ENCODE data around the gene TSEN34. TPM values are rescaled to one million over a fixed set of nuclear protein-coding genes. Genes with fewer than 3 reads are reported as not detected.
"Not testable (repeated sequence)": the region's sequence is repeated elsewhere in the genome, so short reads cannot be mapped to it uniquely, and the experiment has no call there.

Gene TSEN34
- total RNA-seq, 1 donor from 2014 or later, result 43.9 TPM

DNA sequence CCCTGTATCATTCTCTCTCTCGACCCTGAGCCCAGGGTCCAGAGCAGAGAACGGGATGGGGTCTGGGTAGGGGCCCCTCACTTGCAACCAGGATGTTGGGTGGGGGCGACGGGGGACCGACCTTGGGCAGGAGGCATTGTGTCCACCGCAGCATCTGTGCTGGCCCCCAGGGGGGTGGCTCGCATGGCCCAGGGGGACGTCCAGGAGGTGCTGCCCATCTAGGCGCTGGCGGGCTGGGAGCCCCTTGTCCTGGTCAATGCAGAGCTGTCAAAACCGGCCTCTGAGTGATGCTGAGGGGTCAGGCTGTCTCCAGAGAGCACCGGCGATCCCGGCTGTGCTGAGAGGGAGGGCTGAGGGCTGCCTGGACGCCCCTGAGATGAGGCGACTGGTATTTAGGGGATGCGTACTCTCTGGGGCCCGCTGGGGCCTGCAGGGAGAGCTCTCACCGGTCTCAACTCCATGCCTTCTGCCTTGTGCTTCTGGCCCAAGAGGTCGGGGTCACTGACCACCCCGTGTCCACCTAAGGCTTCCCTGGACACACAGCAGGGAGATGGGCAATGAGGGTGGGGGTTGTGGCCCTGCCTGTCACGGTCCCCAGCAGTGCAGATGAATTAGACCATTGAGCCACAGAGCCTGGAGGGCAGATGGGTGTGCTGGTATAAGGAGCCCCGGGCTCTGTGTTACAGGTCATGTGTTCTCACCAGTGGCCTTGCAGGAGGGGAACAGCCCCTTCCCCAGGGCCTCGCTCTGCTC, 18.1 kb downstream of the TSEN34 start:
- Mint-ChIP-seq H3K27me3 (ENCODE audit: low read depth) (no peaks in the 10 kb centered on the region), H3K4me3 (no peak overlapping the region), H3K9me3 (no peaks in the 10 kb centered on the region), H3K27ac (peak overlapping the region; percentile 81), H3K4me1 (peaks cover 52% of the 10 kb centered on the region), H3K36me3 (peaks cover 26% of the 10 kb centered on the region)
- TF ChIP-seq, protein P1, sequence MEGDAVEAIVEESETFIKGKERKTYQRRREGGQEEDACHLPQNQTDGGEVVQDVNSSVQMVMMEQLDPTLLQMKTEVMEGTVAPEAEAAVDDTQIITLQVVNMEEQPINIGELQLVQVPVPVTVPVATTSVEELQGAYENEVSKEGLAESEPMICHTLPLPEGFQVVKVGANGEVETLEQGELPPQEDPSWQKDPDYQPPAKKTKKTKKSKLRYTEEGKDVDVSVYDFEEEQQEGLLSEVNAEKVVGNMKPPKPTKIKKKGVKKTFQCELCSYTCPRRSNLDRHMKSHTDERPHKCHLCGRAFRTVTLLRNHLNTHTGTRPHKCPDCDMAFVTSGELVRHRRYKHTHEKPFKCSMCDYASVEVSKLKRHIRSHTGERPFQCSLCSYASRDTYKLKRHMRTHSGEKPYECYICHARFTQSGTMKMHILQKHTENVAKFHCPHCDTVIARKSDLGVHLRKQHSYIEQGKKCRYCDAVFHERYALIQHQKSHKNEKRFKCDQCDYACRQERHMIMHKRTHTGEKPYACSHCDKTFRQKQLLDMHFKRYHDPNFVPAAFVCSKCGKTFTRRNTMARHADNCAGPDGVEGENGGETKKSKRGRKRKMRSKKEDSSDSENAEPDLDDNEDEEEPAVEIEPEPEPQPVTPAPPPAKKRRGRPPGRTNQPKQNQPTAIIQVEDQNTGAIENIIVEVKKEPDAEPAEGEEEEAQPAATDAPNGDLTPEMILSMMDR (IDR thresholded peaks at IDR 0.05; ENCODE audit: unreplicated experiment), result no peak
- DNase-seq (ENCODE audit: low spot score in 2 of 2, unreplicated experiment in 2 of 2), result no peak

DNA sequence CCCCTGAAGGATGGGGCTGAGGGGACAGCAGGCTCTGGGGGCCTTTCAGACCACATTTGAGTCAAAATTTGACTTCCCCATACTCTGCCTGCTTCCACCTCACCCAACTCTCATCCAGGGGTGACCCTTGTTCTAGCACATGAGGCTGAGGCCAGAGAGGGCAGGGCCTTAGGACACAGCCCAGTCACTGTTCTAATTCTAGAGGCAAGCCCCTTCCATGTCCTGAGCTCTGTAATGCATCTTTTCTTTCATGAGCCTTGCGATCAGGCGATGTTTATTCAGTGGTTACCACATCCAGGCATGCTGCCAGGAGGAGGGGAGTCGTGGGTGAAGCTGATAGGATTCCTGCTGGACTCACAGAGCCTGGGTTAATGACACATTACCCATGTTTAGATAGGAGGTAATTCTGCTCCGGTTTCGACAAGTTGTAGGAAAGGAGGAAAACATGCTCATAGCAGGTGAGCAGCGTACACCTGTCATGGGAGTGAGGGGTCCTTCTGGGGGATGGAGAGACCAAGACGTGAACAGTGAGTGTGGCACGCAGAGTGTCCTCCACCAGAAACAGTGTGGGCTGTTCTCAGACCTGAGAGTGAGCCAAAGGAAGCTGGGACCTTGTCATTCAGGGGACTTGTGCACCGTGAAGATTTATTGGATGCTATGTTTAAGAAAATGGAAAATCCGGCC, 18.8 kb downstream of the TSEN34 start:
- no peak overlapping the region for H3K4me3 Mint-ChIP-seq
- H3K27me3 Mint-ChIP-seq (ENCODE audit: low read depth), result no peaks in the 10 kb centered on the region
- H3K9me3 Mint-ChIP-seq, result no peaks in the 10 kb centered on the region
- peaks cover 45% of the 10 kb centered on the region for H3K4me1 Mint-ChIP-seq
- peak in 1 of 2 experiments; percentile 79 for DNase-seq (ENCODE audit: low spot score in 2 of 2, unreplicated experiment in 2 of 2)
- H3K27ac Mint-ChIP-seq, result peak overlapping the region; percentile 81
- peaks cover 24% of the 10 kb centered on the region for H3K36me3 Mint-ChIP-seq
- TF ChIP-seq, protein P1 (IDR thresholded peaks at IDR 0.05; ENCODE audit: unreplicated experiment), result no peak

DNA sequence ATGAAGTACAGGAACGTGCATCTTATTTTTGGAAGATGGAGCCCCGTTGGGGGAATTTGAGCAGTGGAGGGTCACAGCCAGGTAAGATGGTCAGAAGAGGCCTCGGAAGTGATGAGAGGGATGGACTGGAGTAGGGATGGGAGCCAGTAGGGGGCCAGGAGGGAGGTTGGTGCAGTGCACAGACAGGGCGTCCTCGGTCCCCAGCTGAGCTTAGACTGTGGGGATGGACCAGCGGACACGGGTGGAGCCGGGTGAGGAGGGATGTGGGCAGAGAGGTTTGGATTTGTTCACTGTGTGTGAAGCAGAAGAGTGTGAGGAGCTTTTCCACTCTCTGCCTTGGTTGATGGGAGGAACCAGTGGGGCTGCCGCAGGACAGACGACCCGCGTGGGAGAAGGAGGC, 20.1 kb downstream of the TSEN34 start:
- peaks cover 22% of the 10 kb centered on the region for H3K36me3 Mint-ChIP-seq
- no peak overlapping the region for H3K4me3 Mint-ChIP-seq
- DNase-seq (ENCODE audit: low spot score in 2 of 2, unreplicated experiment in 2 of 2), result no peak
- no peaks in the 10 kb centered on the region for H3K27me3 Mint-ChIP-seq (ENCODE audit: low read depth)
- TF ChIP-seq, protein P1 (IDR thresholded peaks at IDR 0.05; ENCODE audit: unreplicated experiment), result no peak
- peaks cover 39% of the 10 kb centered on the region for H3K4me1 Mint-ChIP-seq
- no peaks in the 10 kb centered on the region for H3K9me3 Mint-ChIP-seq
- H3K27ac Mint-ChIP-seq, result peak overlapping the region; percentile 75

DNA sequence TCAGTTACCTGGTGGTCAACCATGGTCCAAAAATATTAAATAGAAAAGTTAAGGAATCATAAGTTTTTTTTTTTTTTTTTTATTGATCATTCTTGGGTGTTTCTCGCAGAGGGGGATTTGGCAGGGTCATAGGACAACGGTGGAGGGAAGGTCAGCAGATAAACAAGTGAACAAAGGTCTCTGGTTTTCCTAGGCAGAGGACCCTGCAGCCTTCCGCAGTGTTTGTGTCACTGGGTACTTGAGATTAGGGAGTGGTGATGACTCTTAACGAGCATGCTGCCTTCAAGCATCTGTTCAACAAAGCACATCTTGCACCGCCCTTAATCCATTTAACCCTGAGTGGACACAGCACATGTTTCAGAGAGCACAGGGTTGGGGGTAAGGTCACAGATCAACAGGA, 23.1 kb downstream of the TSEN34 start:
- H3K4me1 Mint-ChIP-seq, result peaks cover 21% of the 10 kb centered on the region
- H3K9me3 Mint-ChIP-seq; H3K4me3 Mint-ChIP-seq; H3K27me3 Mint-ChIP-seq (ENCODE audit: low read depth); DNase-seq (ENCODE audit: low spot score in 2 of 2, unreplicated experiment in 2 of 2); H3K27ac Mint-ChIP-seq: not testable (repeated sequence)
- H3K36me3 Mint-ChIP-seq, result peaks cover 14% of the 10 kb centered on the region

DNA sequence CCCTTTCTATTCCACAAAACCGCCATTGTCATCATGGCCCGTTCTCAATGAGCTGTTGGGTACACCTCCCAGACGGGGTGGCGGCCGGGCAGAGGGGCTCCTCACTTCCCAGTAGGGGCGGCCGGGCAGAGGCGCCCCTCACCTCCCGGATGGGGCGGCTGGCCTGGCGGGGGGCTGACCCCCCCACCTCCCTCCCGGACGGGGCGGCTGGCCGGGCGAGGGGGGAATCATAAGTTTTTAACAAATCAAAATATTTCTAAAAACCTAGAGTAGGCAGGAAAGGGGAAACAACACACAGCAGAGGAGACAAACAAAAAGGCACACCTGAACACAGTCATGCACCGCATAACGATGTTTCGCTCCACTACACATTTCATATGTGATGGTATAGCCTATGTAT, 23.6 kb downstream of the TSEN34 start:
- not testable (repeated sequence) for DNase-seq (ENCODE audit: low spot score in 2 of 2, unreplicated experiment in 2 of 2); H3K27me3 Mint-ChIP-seq (ENCODE audit: low read depth); H3K4me3 Mint-ChIP-seq; H3K27ac Mint-ChIP-seq; H3K9me3 Mint-ChIP-seq
- peaks cover 16% of the 10 kb centered on the region for H3K4me1 Mint-ChIP-seq
- H3K36me3 Mint-ChIP-seq, result peaks cover 14% of the 10 kb centered on the region

DNA sequence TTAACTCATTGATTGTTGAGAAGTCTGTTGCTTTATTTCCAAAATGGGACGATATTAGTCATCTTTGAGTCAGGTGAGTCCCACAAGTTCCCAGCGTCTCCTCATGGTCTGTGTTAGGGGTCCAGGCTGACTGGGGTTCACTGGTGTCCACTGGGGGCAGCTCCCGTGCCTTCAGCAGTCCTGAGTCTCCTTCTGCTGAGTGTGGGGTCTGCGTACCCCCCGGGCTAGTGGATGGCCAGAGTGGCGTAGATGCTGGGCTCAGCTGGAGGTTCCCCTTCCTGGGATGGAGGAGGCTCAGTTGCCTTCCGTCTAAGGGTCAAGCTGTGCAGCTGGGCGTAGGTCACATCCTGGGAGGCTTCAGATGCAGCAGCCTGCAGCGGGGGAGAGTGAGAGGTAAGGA, 25.8 kb downstream of the TSEN34 start:
- Mint-ChIP-seq H3K4me3 (no peak overlapping the region), H3K27ac (no peak overlapping the region), H3K4me1 (peaks cover 2% of the 10 kb centered on the region), H3K27me3 (ENCODE audit: low read depth) (peaks cover 1% of the 10 kb centered on the region), H3K9me3 (no peaks in the 10 kb centered on the region), H3K36me3 (peaks cover 9% of the 10 kb centered on the region)
- TF ChIP-seq, protein P1 (IDR thresholded peaks at IDR 0.05; ENCODE audit: unreplicated experiment), result no peak
- no peak for DNase-seq (ENCODE audit: low spot score in 2 of 2, unreplicated experiment in 2 of 2)

DNA sequence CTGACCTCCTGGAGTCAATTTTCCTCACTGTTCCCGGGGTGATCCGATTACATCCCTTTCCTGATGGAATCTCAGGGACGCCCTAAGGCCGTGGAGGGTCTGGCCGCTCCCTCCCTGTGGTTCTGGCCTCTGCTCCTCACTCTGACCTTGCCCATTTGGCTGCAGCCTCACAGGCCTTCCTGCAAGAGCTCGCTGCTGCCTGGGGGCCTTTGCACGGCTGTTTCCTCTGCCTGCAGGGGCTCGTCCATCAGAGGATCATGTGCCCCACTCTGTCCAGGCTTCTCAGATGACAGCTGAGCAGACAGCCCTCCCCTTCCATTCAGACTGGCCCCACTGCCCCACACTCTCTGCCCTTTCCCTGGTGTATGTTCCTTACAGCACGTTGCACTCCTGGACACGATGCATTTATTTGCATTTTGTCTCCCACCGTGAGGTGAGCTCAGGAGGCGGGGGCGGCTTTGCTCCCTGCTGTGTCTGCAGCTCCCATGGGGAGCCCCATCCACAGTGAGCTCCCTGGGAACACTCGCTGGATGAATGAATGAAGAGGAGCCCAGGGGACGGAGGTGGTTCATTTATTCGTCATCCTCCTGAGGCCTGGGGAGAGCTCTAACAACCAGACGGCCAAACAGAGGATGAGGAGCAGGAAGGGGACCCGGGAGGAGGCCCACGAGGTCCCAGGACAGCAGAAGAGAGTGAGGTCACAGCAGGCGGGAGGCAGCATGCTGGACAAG, 26.6 kb downstream of the TSEN34 start:
- H3K4me1 Mint-ChIP-seq; DNase-seq (ENCODE audit: low spot score in 2 of 2, unreplicated experiment in 2 of 2); H3K27me3 Mint-ChIP-seq (ENCODE audit: low read depth); H3K4me3 Mint-ChIP-seq; H3K9me3 Mint-ChIP-seq; H3K27ac Mint-ChIP-seq; H3K36me3 Mint-ChIP-seq: not testable (repeated sequence)

Data from mesothelial cell of epicardium (in vitro differentiated cells).